ENCODE measurements around the gene IL13RA1. TPM values are rescaled to one million over a fixed set of nuclear protein-coding genes. Genes with fewer than 3 reads are reported as not detected.

IL13RA1 gene
- total and polyA plus RNA-seq, 2 experiments from 2014 or later: 2.7 to 6.6 TPM

GRCh38 chrX:118694638-118695037, 32.8 kb upstream of the IL13RA1 start (continued):
- TF ChIP-seq CTCF (conservative IDR thresholded peaks at IDR 0.05; ENCODE audit: low read depth in 2 of 2) (no peak), STAT1 (IDR thresholded peaks at IDR 0.05; ENCODE audit: unreplicated experiment) (no peak), REST (IDR thresholded peaks at IDR 0.05; ENCODE audit: unreplicated experiment) (no peak), EZH2 (IDR thresholded peaks at IDR 0.05; ENCODE audit: low read depth, unreplicated experiment) (no peak)

GRCh38 chrX:118698516-118699170, 28.8 kb upstream of the IL13RA1 start:
- Mint-ChIP-seq H3K4me1 (no peaks in the 10 kb centered on the region; the same call in 2 of the 3 replicates), H3K4me3 (no peak overlapping the region), H3K36me3 (ENCODE audit: low read depth) (no peaks in the 10 kb centered on the region), H3K27me3 (ENCODE audit: insufficient read depth, low read depth, poor library complexity) (no peaks in the 10 kb centered on the region), H3K27ac (no peak overlapping the region), H3K9me3 (no peaks in the 10 kb centered on the region)
- Histone ChIP-seq H4K20me1 (replicated peaks; ENCODE audit: insufficient read depth) (no peaks in the 10 kb centered on the region), H3F3A (replicated peaks; ENCODE audit: low read depth) (no peaks in the 10 kb centered on the region), H3K27ac (ENCODE audit: low read depth) (no peak overlapping the region), H3K79me2 (replicated peaks; ENCODE audit: insufficient read depth) (no peaks in the 10 kb centered on the region), H3K4me2 (no peak overlapping the region), H3K4me1 (ENCODE audit: insufficient read depth) (no peaks in the 10 kb centered on the region), H3K27me3 (ENCODE audit: insufficient read depth) (no peaks in the 10 kb centered on the region), H3K9me2 (ENCODE audit: insufficient read depth) (no peaks in the 10 kb centered on the region), H3K4me3 (no peak overlapping the region), H3K36me3 (ENCODE audit: insufficient read depth) (no peaks in the 10 kb centered on the region), H2AFZ (no peak overlapping the region)
- no peak for DNase-seq (ENCODE audit: low spot score)
- no peak for ATAC-seq
- TF ChIP-seq ZNF462 (CRISPR knock-in tag; IDR thresholded peaks at IDR 0.05) (no peak), CTCF (conservative IDR thresholded peaks at IDR 0.05; ENCODE audit: low read depth in 2 of 2) (no peak), ETS1 (IDR thresholded peaks at IDR 0.05) (no peak), ZNF114 (CRISPR knock-in tag; IDR thresholded peaks at IDR 0.05) (no peak), EZH2phosphoT487 (IDR thresholded peaks at IDR 0.05; ENCODE audit: unreplicated experiment) (no peak), ZNF331 (CRISPR knock-in tag; IDR thresholded peaks at IDR 0.05; ENCODE audit: low read depth) (no peak)

All from GM23338 (cell line).